ENCODE measurements around the gene CABLES2. TPM values are rescaled to one million over a fixed set of nuclear protein-coding genes. Genes with fewer than 3 reads are reported as not detected.

Gene CABLES2
- total RNA-seq, 1 donor from 2014 or later: 8.1 TPM

GRCh38 chr20:62387933-62388635 lies 19.0 kb downstream of the CABLES2 start:
- Histone ChIP-seq H2AFZ (replicated peaks) (no peak overlapping the region), H3K79me2 (ENCODE audit: low read depth) (peaks cover 61% of the 10 kb centered on the region)

GRCh38 chr20:62387219-62387913 lies 19.7 kb downstream of the CABLES2 start:
- H3F3A ChIP-seq (ENCODE audit: low read depth): peaks cover 44% of the 10 kb centered on the region
- peaks cover 8% of the 10 kb centered on the region for H3K36me3 ChIP-seq
- DNase-seq (ENCODE audit: low spot score): no peak
- H3K9me3 ChIP-seq (ENCODE audit: low read depth): no peaks in the 10 kb centered on the region
- Mint-ChIP-seq H3K4me3 (peak overlapping the region; percentile 95), H3K4me1 (peaks cover 32% of the 10 kb centered on the region), H3K27me3 (ENCODE audit: insufficient read depth, low read depth) (peaks cover 8% of the 10 kb centered on the region), H3K9me3 (no peaks in the 10 kb centered on the region), H3K36me3 (peaks cover 9% of the 10 kb centered on the region), H3K27ac (no peak overlapping the region)
- peaks cover 18% of the 10 kb centered on the region for H3K4me1 ChIP-seq
- H2AFZ ChIP-seq (replicated peaks): no peak overlapping the region
- H3K79me2 ChIP-seq (ENCODE audit: low read depth): peaks cover 61% of the 10 kb centered on the region
- H3K9ac ChIP-seq: peak overlapping the region; percentile 86
- no peak overlapping the region for H3K27ac ChIP-seq
- H3K4me3 ChIP-seq: peak overlapping the region; percentile 96
- TF ChIP-seq EZH2 (IDR thresholded peaks at IDR 0.05) (no peak), EZH2phosphoT487 (IDR thresholded peaks at IDR 0.05) (no peak), CTCF (IDR thresholded peaks at IDR 0.05) (no peak)
- peak overlapping the region; percentile 99 for H3K4me2 ChIP-seq
- no peaks in the 10 kb centered on the region for H3K27me3 ChIP-seq
- H4K20me1 ChIP-seq (ENCODE audit: low read depth): peaks cover 46% of the 10 kb centered on the region

More at GRCh38 chr20:62387933-62388635, 19.0 kb downstream of the CABLES2 start:
- Histone ChIP-seq H3K27me3 (no peaks in the 10 kb centered on the region), H3F3A (ENCODE audit: low read depth) (peaks cover 38% of the 10 kb centered on the region), H3K4me2 (peak overlapping the region; percentile 99), H3K9me3 (ENCODE audit: low read depth) (no peaks in the 10 kb centered on the region), H3K9ac (peak overlapping the region; percentile 86), H3K4me1 (peaks cover 18% of the 10 kb centered on the region), H4K20me1 (ENCODE audit: low read depth) (peaks cover 46% of the 10 kb centered on the region), H3K4me3 (peak overlapping the region; percentile 96), H3K27ac (no peak overlapping the region), H3K36me3 (peaks cover 8% of the 10 kb centered on the region)
- no peaks in the 10 kb centered on the region for H3K9me3 Mint-ChIP-seq
- H3K4me3 Mint-ChIP-seq: peak overlapping the region; percentile 95
- peaks cover 32% of the 10 kb centered on the region for H3K4me1 Mint-ChIP-seq
- DNase-seq (ENCODE audit: low spot score): no peak
- no peak overlapping the region for H3K27ac Mint-ChIP-seq
- TF ChIP-seq EZH2 (IDR thresholded peaks at IDR 0.05) (no peak), CTCF (IDR thresholded peaks at IDR 0.05) (no peak), EZH2phosphoT487 (IDR thresholded peaks at IDR 0.05) (no peak)
- H3K27me3 Mint-ChIP-seq (ENCODE audit: insufficient read depth, low read depth): peaks cover 8% of the 10 kb centered on the region
- H3K36me3 Mint-ChIP-seq: peaks cover 7% of the 10 kb centered on the region

- Mint-ChIP-seq H3K4me3 (peak within 1 kb of the TSS; percentile 95), H3K27ac (no peak within 1 kb of the TSS), H3K36me3 (peaks cover 15% of the 10 kb centered on the region), H3K4me1 (peaks cover 35% of the 10 kb centered on the region), H3K27me3 (ENCODE audit: insufficient read depth, low read depth) (peaks cover 12% of the 10 kb centered on the region), H3K9me3 (peaks cover 4% of the 10 kb centered on the region)
- H3K9ac ChIP-seq: peak within 1 kb of the TSS; percentile 86
- no peaks in the 10 kb centered on the region for H3K27me3 ChIP-seq
- peak within 1 kb of the TSS; percentile 96 for H3K4me3 ChIP-seq
- no peak for TF ChIP-seq EZH2 (IDR thresholded peaks at IDR 0.05)
- peaks cover 61% of the 10 kb centered on the region for H3K79me2 ChIP-seq (ENCODE audit: low read depth)
- H3K4me2 ChIP-seq: peak within 1 kb of the TSS; percentile 99
- peaks cover 8% of the 10 kb centered on the region for H3K36me3 ChIP-seq
- no peaks in the 10 kb centered on the region for H3K9me3 ChIP-seq (ENCODE audit: low read depth)
- H3F3A ChIP-seq (ENCODE audit: low read depth): peaks cover 44% of the 10 kb centered on the region
- no peak within 1 kb of the TSS for H3K27ac ChIP-seq
- H3K4me1 ChIP-seq: peaks cover 18% of the 10 kb centered on the region
- DNase-seq (ENCODE audit: low spot score): peak; percentile 96
- peak within 1 kb of the TSS; percentile 30 for H2AFZ ChIP-seq (replicated peaks)
- peaks cover 46% of the 10 kb centered on the region for H4K20me1 ChIP-seq (ENCODE audit: low read depth)
Measured at GRCh38 chr20:62386383-62387218, 20.5 kb downstream of the CABLES2 start, which contains the start of gene RPS21. RPS21 (plus strand) TSS chr20:62387103; CDS start chr20:62387339, 236 bp downstream.
